ENCODE measurements around the gene BRME1. TPM values are rescaled to one million over a fixed set of nuclear protein-coding genes. Genes with fewer than 3 reads are reported as not detected.

Gene BRME1
- total and polyA plus RNA-seq, 2 of the 13 experiments (the other 11 are each of a cell fraction or from before 2014, with no cell fraction given) = 0.74 to 1.5 TPM

- no peak for TF ChIP-seq KIAA2018 (CRISPR knock-in tag; IDR thresholded peaks at IDR 0.05; ENCODE audit: borderline replicate concordance)
- TF ChIP-seq ZNF772 (CRISPR knock-in tag; IDR thresholded peaks at IDR 0.05) = no peak
- no peak for TF ChIP-seq ZSCAN25 (CRISPR knock-in tag; IDR thresholded peaks at IDR 0.05)
- no peak for TF ChIP-seq STAT5B (CRISPR knock-in tag; IDR thresholded peaks at IDR 0.05)
- peak; percentile 64; the same call in 1 of the 2 replicates for TF ChIP-seq MYC (CRISPR knock-in tag; IDR thresholded peaks at IDR 0.05; ENCODE audit: borderline replicate concordance)
- 0 out of 2 replicates have a peak, but pooled peaks have one; percentile 1 for TF ChIP-seq NFE2L2 (IDR thresholded peaks at IDR 0.05; ENCODE audit: low read length)
- TF ChIP-seq ZSCAN31 (CRISPR knock-in tag; IDR thresholded peaks at IDR 0.05; ENCODE audit: low read depth) = no peak
- TF ChIP-seq POLR2G (IDR thresholded peaks at IDR 0.05; ENCODE audit: low read depth, low read length) = peak; percentile 75
- no peak for TF ChIP-seq HNF1B (CRISPR knock-in tag; IDR thresholded peaks at IDR 0.05)
- no peak for TF ChIP-seq MBD4 (IDR thresholded peaks at IDR 0.05; ENCODE audit: borderline replicate concordance, low read length)
- no peak for TF ChIP-seq ZEB1 (IDR thresholded peaks at IDR 0.05; ENCODE audit: insufficient replicate concordance, low read depth)
- TF ChIP-seq HOXA3 (CRISPR knock-in tag; IDR thresholded peaks at IDR 0.05) = peak; percentile 43; the same call in 1 of the 2 replicates
- TF ChIP-seq MLLT10 (CRISPR knock-in tag; IDR thresholded peaks at IDR 0.05) = no peak
- TF ChIP-seq CTCF (CRISPR knock-in tag; IDR thresholded peaks at IDR 0.05) = no peak
- TF ChIP-seq KLF9 (CRISPR knock-in tag; IDR thresholded peaks at IDR 0.05; ENCODE audit: low read depth) = no peak
- no peak for TF ChIP-seq GPBP1L1 (CRISPR knock-in tag; IDR thresholded peaks at IDR 0.05)
- TF ChIP-seq NCOA5 (CRISPR knock-in tag; IDR thresholded peaks at IDR 0.05) = no peak
These were observed 54.8 kb downstream of the BRME1 start (continued) for GRCh38 chr19:13850910-13851733.
